Fibroblast of pulmonary artery (primary cell): ENCODE data around the gene THAP9.
"Not testable (repeated sequence)": the region's sequence is repeated elsewhere in the genome, so short reads cannot be mapped to it uniquely, and the experiment has no call there.

Source experiments
- DNase-seq: peaks from one replicate; pipeline ENCODE4 v3.0.0-alpha.2; 2010; ENCODE audit warnings: low read depth
- H3K4me3 ChIP-seq: replicated peaks from 2 replicates; pipeline ENCODE4 v1.5.1; 2011; ENCODE audit warnings: low read depth, mild to moderate bottlenecking, control low read depth, low read length, moderate library complexity
- TF ChIP-seq, protein P1 (sequence below): IDR thresholded peaks from 2 replicates; pipeline ENCODE4 v1.5.1; 2011; ENCODE audit warnings: mild to moderate bottlenecking, control low read depth, low read length, inconsistent platforms; ENCODE audit errors: missing control alignments

The THAP9 gene, protein sequence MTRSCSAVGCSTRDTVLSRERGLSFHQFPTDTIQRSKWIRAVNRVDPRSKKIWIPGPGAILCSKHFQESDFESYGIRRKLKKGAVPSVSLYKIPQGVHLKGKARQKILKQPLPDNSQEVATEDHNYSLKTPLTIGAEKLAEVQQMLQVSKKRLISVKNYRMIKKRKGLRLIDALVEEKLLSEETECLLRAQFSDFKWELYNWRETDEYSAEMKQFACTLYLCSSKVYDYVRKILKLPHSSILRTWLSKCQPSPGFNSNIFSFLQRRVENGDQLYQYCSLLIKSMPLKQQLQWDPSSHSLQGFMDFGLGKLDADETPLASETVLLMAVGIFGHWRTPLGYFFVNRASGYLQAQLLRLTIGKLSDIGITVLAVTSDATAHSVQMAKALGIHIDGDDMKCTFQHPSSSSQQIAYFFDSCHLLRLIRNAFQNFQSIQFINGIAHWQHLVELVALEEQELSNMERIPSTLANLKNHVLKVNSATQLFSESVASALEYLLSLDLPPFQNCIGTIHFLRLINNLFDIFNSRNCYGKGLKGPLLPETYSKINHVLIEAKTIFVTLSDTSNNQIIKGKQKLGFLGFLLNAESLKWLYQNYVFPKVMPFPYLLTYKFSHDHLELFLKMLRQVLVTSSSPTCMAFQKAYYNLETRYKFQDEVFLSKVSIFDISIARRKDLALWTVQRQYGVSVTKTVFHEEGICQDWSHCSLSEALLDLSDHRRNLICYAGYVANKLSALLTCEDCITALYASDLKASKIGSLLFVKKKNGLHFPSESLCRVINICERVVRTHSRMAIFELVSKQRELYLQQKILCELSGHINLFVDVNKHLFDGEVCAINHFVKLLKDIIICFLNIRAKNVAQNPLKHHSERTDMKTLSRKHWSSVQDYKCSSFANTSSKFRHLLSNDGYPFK

GRCh38 chr4:82900411-82901182 lies at the start of gene THAP9:
Gene THAP9 (plus strand): TSS chr4:82900735. CDS start chr4:82900803, 68 bp downstream.
- peak within 1 kb of the TSS; percentile 83 for H3K4me3 ChIP-seq
- DNase-seq = peak; percentile 100
- TF ChIP-seq, protein P1, sequence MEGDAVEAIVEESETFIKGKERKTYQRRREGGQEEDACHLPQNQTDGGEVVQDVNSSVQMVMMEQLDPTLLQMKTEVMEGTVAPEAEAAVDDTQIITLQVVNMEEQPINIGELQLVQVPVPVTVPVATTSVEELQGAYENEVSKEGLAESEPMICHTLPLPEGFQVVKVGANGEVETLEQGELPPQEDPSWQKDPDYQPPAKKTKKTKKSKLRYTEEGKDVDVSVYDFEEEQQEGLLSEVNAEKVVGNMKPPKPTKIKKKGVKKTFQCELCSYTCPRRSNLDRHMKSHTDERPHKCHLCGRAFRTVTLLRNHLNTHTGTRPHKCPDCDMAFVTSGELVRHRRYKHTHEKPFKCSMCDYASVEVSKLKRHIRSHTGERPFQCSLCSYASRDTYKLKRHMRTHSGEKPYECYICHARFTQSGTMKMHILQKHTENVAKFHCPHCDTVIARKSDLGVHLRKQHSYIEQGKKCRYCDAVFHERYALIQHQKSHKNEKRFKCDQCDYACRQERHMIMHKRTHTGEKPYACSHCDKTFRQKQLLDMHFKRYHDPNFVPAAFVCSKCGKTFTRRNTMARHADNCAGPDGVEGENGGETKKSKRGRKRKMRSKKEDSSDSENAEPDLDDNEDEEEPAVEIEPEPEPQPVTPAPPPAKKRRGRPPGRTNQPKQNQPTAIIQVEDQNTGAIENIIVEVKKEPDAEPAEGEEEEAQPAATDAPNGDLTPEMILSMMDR = no peak

- no peak overlapping the region for H3K4me3 ChIP-seq
- TF ChIP-seq, protein P1 = no peak
- DNase-seq = no peak
Measured at GRCh38 chr4:82851318-82851717, 49.2 kb upstream of the THAP9 start.

- TF ChIP-seq, protein P1 = peak; percentile 63
- peak; percentile 68 for DNase-seq
- no peak overlapping the region for H3K4me3 ChIP-seq
Measured at GRCh38 chr4:82851885-82852750, 48.4 kb upstream of the THAP9 start.

DNA sequence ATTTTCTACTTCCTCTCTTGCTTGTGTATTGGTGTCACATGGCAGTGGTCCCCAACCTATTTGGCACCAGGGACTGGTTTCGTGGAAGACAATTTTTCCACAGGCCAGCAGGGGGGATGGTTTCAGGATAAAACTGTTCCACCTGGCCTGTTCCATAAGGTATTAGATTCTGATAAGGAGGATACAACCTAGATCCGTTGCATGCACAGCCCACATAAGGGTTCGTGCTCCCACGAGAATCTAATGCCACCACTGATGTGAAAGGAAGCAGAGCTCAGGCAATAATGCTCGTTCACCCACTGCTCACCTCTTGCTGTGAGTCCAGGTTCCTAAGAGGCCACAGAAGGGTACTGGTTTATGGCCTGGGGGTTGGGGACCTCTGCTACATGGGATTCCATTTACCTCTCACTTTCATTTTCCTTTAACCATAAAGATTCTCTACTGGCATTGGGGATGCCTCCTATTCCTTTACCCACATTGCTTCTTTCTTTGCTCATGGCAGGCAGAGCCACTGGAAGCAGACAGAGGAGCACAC lies 47.7 kb upstream of the THAP9 start:
- DNase-seq = no peak
- no peak overlapping the region for H3K4me3 ChIP-seq
- TF ChIP-seq, protein P1 = no peak

- not testable (repeated sequence) for H3K4me3 ChIP-seq, DNase-seq
Measured at GRCh38 chr4:82860487-82860886, 40.0 kb upstream of the THAP9 start.

DNA sequence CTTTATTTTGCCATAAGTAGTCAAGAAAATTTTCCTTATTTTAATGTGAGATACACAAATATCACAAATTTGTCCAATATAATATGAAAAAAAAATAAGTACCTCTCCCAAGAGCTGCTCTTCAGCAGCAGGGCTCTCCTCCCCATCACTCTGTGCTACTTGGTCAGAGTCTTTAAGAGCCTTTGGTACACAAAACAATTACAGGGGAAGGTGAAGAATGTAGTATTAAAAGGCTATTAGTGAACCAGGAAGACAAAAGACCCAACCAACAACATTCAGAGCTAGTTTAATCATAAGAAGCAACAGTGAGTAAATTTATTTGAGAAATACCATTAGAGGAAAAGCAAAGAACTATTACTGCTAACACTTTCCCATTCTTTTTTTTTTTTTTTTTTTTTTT lies 39.0 kb upstream of the THAP9 start:
- no peak overlapping the region for H3K4me3 ChIP-seq
- DNase-seq = no peak
- TF ChIP-seq, protein P1 = no peak
